Keratinocyte (primary cell): ENCODE results near the gene ICAM2.

ENCODE experiments used
- CTCF ChIP-seq, 3 experiments: IDR thresholded peaks in 1 of 3; conservative IDR thresholded peaks in 1 of 3; optimal IDR thresholded peaks in 1 of 3; 2 replicates in 2 of 3; 3 replicates in 1 of 3; pipeline versions ENCODE3 to v1.5.1; 2011; ENCODE audit warnings: low read length in 3 of 3, mild to moderate bottlenecking in 3 of 3, moderate library complexity in 2 of 3, control low read depth in 1 of 3, inconsistent platforms in 1 of 3; ENCODE audit not compliant: insufficient read depth in 2 of 3; ENCODE audit errors: extremely low read depth in 1 of 3
- EZH2 ChIP-seq: IDR thresholded peaks from one replicate; pipeline ENCODE4 v1.6.1; 2012; ENCODE audit warnings: inconsistent platforms, mild to moderate bottlenecking, low read length, moderate library complexity

GRCh38 chr17:63960006-63960405 is 60.4 kb downstream of the ICAM2 start:
- no peak for TF ChIP-seq CTCF (optimal IDR thresholded peaks at IDR 0.05 in 1 of 3, IDR thresholded peaks at IDR 0.05 in 1 of 3, conservative IDR thresholded peaks at IDR 0.05 in 1 of 3; ENCODE audit: extremely low read depth in 1 of 3, insufficient read depth in 2 of 3, low read length in 3 of 3)
- TF ChIP-seq EZH2 = no peak
